Measurements from ENCODE around the gene VGF. TPM values are rescaled to one million over a fixed set of nuclear protein-coding genes. Genes with fewer than 3 reads are reported as not detected.

The VGF gene
- total RNA-seq, 1 donor from 2014 or later: 51.8 TPM

DNA sequence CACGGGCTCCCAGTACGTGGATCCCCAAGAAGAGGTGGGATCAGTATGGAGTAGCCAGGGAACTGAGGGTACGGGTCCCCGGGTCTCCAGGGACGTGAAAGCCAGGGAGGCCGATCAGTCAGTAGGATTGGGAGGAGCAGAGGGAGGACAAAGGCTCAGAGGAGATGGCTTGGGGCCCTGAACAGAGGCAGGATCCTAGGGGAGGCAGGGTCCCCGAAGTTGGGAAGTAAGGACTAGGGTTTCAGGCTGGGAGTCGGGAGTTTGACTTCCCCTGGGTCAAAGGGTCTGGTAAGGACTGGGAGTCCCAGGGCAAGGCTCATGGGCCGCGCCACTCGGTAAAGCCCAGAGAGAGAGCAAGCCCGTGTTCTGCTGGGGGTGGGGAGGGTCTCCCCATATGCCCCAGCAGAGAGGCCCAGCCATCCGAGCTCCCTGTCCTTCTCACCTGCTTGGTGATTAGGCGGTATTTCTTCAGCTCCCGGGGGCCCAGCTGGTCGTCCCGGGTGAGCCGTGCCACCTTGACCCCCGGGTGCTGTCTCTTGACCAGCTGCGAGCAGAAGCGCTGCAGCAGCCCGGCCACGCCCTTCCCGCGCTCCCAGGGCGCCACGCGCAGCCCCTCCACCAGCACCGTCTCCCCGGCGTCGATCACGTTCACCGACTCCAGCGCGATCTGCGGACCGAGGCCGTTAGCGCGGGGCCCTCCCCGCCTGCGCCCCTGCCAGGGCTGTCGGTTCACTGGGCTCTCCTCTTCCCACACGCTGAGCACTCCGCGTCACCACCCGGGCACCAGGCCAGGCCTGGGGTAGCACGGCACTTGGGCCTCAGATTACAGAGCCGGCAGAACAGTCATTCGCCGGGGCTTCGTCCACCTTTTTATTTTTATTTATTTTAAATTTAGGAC, 7.7 kb upstream of the VGF start:
- peak overlapping the region; percentile 58 for H2AFZ ChIP-seq (ENCODE audit: low read depth, low read length)
- H3K4me1 Mint-ChIP-seq (ENCODE audit: low read depth, unreplicated experiment): peaks cover 28% of the 10 kb centered on the region
- no peaks in the 10 kb centered on the region for H3K36me3 ChIP-seq (ENCODE audit: insufficient read depth, low read length)
- H3K4me2 ChIP-seq (ENCODE audit: low read length): peak overlapping the region; percentile 75
- no peak overlapping the region for H3K4me3 Mint-ChIP-seq (ENCODE audit: unreplicated experiment)
- H3K9ac ChIP-seq (ENCODE audit: low read length): no peak overlapping the region
- peaks cover 11% of the 10 kb centered on the region for H3K9me3 Mint-ChIP-seq (ENCODE audit: unreplicated experiment)
- H3K9me3 ChIP-seq (ENCODE audit: insufficient read depth, low read depth, low read length): peaks cover 6% of the 10 kb centered on the region
- H3K27ac ChIP-seq (ENCODE audit: low read depth, low read length): no peak overlapping the region
- FAIRE-seq (no peak), DNase-seq (ENCODE audit: low read depth) (no peak)
- TF ChIP-seq EZH2 (IDR thresholded peaks at IDR 0.05; ENCODE audit: insufficient read depth, low read length): no peak
- TF ChIP-seq, protein P1, sequence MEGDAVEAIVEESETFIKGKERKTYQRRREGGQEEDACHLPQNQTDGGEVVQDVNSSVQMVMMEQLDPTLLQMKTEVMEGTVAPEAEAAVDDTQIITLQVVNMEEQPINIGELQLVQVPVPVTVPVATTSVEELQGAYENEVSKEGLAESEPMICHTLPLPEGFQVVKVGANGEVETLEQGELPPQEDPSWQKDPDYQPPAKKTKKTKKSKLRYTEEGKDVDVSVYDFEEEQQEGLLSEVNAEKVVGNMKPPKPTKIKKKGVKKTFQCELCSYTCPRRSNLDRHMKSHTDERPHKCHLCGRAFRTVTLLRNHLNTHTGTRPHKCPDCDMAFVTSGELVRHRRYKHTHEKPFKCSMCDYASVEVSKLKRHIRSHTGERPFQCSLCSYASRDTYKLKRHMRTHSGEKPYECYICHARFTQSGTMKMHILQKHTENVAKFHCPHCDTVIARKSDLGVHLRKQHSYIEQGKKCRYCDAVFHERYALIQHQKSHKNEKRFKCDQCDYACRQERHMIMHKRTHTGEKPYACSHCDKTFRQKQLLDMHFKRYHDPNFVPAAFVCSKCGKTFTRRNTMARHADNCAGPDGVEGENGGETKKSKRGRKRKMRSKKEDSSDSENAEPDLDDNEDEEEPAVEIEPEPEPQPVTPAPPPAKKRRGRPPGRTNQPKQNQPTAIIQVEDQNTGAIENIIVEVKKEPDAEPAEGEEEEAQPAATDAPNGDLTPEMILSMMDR (IDR thresholded peaks at IDR 0.05; ENCODE audit: insufficient read depth, low read depth, low read length): no peak
- peaks cover 75% of the 10 kb centered on the region for H3K27me3 ChIP-seq (ENCODE audit: insufficient read depth, low read length)
- H3K36me3 Mint-ChIP-seq (ENCODE audit: low read depth, unreplicated experiment): no peaks in the 10 kb centered on the region
- no peak overlapping the region for H3K4me3 ChIP-seq (ENCODE audit: insufficient read depth, low read depth, low read length)
- peaks cover 10% of the 10 kb centered on the region for H4K20me1 ChIP-seq (ENCODE audit: insufficient read depth, low read length)
- H3K4me1 ChIP-seq (ENCODE audit: insufficient read depth, low read length): peaks cover 40% of the 10 kb centered on the region
- no peak overlapping the region for H3K27ac Mint-ChIP-seq (ENCODE audit: unreplicated experiment)
- H3K27me3 Mint-ChIP-seq (ENCODE audit: low read depth, unreplicated experiment): peaks cover 69% of the 10 kb centered on the region
- H3K79me2 ChIP-seq (ENCODE audit: insufficient read depth, low read length): no peaks in the 10 kb centered on the region

DNA sequence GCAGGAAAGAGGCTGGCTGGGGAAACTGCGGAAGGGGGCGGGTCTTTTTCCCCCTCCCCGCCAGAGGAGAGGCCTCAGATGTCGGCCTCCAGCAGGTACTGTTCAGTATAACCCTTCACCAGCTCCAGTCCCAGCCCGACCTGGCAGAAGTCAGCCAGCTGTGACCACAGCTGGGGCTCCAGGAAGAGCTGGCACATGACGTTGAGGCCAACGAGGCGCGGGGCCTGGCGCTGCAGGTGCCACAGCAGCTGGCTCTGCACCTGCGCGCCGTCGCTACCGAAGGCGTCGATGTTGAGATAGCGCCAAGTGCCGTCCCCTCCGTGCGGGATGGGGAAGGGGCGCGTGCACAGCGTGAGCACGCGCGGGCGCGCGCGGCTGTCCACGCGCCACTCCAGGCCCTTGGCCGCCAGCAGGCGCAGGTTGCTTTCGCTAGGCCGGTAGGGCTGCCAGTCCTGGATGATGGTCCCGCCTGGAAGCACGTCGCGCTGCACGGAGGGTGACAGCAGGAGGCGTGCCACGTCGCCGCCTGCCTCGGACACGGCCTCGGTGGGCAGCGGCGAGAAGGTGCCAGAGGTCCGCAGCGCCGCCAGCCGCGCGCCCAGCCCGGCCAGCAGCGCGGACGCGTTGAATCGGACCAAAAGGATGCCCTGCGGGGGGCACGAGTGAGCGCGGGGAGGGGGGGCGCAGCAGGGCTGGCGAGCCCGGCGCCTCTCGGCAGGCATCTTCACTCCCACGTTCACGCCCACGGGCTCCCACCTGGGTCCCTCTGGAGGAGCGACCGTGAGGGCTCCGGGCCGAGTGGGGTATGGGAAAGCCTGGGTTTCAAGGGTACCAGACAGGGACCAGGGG, 6.9 kb upstream of the VGF start:
- Histone ChIP-seq H3K9me3 (ENCODE audit: insufficient read depth, low read depth, low read length) (peaks cover 6% of the 10 kb centered on the region), H3K36me3 (ENCODE audit: insufficient read depth, low read length) (no peaks in the 10 kb centered on the region), H3K27ac (ENCODE audit: low read depth, low read length) (no peak overlapping the region), H4K20me1 (ENCODE audit: insufficient read depth, low read length) (peaks cover 10% of the 10 kb centered on the region), H2AFZ (ENCODE audit: low read depth, low read length) (no peak overlapping the region), H3K4me1 (ENCODE audit: insufficient read depth, low read length) (peaks cover 49% of the 10 kb centered on the region), H3K79me2 (ENCODE audit: insufficient read depth, low read length) (no peaks in the 10 kb centered on the region), H3K27me3 (ENCODE audit: insufficient read depth, low read length) (peaks cover 67% of the 10 kb centered on the region), H3K9ac (ENCODE audit: low read length) (no peak overlapping the region), H3K4me3 (ENCODE audit: insufficient read depth, low read depth, low read length) (no peak overlapping the region), H3K4me2 (ENCODE audit: low read length) (peak overlapping the region; percentile 75)
- Mint-ChIP-seq H3K4me1 (ENCODE audit: low read depth, unreplicated experiment) (peaks cover 36% of the 10 kb centered on the region), H3K9me3 (ENCODE audit: unreplicated experiment) (peaks cover 11% of the 10 kb centered on the region), H3K27ac (ENCODE audit: unreplicated experiment) (no peak overlapping the region), H3K27me3 (ENCODE audit: low read depth, unreplicated experiment) (peaks cover 60% of the 10 kb centered on the region), H3K36me3 (ENCODE audit: low read depth, unreplicated experiment) (no peaks in the 10 kb centered on the region), H3K4me3 (ENCODE audit: unreplicated experiment) (no peak overlapping the region)
- FAIRE-seq (no peak), DNase-seq (ENCODE audit: low read depth) (no peak)
- TF ChIP-seq, protein P1 (IDR thresholded peaks at IDR 0.05; ENCODE audit: insufficient read depth, low read depth, low read length): no peak
- TF ChIP-seq EZH2 (IDR thresholded peaks at IDR 0.05; ENCODE audit: insufficient read depth, low read length): peak; percentile 97

All from astrocyte (in vitro differentiated cells and primary cell).